MM.1S (cell line): ENCODE data around the gene HSF2.

Source experiments
- DNase-seq: peaks from one replicate; pipeline ENCODE4 v3.0.0-alpha.2; 2015
- H2AFZ ChIP-seq: fragments of 300-600 bp; sonication (generic); 2 replicates; pipeline ENCODE4 v1.6.0; 2016; ENCODE audit warnings: antibody characterized with exemption, low read length
- H3F3A ChIP-seq: fragments of 300-600 bp; sonication (generic); 2 replicates; pipeline ENCODE4 v1.6.1; 2016; ENCODE audit warnings: mild to moderate bottlenecking, antibody characterized with exemption, low read length, moderate library complexity, mixed read lengths; ENCODE audit not compliant: insufficient read depth
- H3K27ac ChIP-seq: fragments of 300-600 bp; sonication (generic); 2 replicates; pipeline ENCODE4 v1.5.1; 2016; ENCODE audit warnings: mild to moderate bottlenecking, low read length
- H3K27me3 ChIP-seq: fragments of 300-600 bp; sonication (generic); replicated peaks from 2 replicates; pipeline ENCODE4 v1.6.0; 2016; ENCODE audit warnings: low read length; ENCODE audit not compliant: insufficient read depth
- H3K36me3 ChIP-seq: fragments of 300-600 bp; sonication (generic); replicated peaks from 2 replicates; pipeline ENCODE4 v1.6.1; 2016; ENCODE audit warnings: mild to moderate bottlenecking, low read length, mixed read lengths; ENCODE audit not compliant: insufficient read depth
- H3K4me1 ChIP-seq: fragments of 300-600 bp; sonication (generic); 2 replicates; pipeline ENCODE4 v1.6.1; 2016; ENCODE audit warnings: low read length, mixed read lengths
- H3K4me2 ChIP-seq: fragments of 300-600 bp; sonication (generic); 2 replicates; pipeline ENCODE4 v1.6.0; 2016; ENCODE audit warnings: low read depth, low read length
- H3K4me3 ChIP-seq: fragments of 300-600 bp; sonication (generic); 2 replicates; pipeline ENCODE4 v1.5.1; 2016; ENCODE audit warnings: low read length, mixed read lengths
- H3K79me2 ChIP-seq: fragments of 300-600 bp; sonication (generic); 2 replicates; pipeline ENCODE4 v1.6.1; 2016; ENCODE audit warnings: mixed run types, low read length, mixed read lengths
- H3K9ac ChIP-seq: fragments of 300-600 bp; sonication (generic); 2 replicates; pipeline ENCODE4 v1.6.1; 2016; ENCODE audit warnings: low read length, mixed read lengths
- H3K9me2 ChIP-seq: fragments of 300-600 bp; sonication (generic); replicated peaks from 2 replicates; pipeline ENCODE4 v1.6.1; 2016; ENCODE audit warnings: mild to moderate bottlenecking, low read length, mixed read lengths; ENCODE audit not compliant: insufficient read depth
- H3K9me3 ChIP-seq: fragments of 300-600 bp; sonication (generic); replicated peaks from 2 replicates; pipeline ENCODE4 v1.6.1; 2016; ENCODE audit warnings: mild to moderate bottlenecking, low read length, mixed read lengths; ENCODE audit not compliant: insufficient read depth
- H4K20me1 ChIP-seq: fragments of 300-600 bp; sonication (generic); 2 replicates; pipeline ENCODE4 v1.6.1; 2016; ENCODE audit warnings: mild to moderate bottlenecking, low read length, moderate library complexity, mixed read lengths; ENCODE audit not compliant: insufficient read depth
- CTCF ChIP-seq: fragments of 300-600 bp; sonication (generic); IDR thresholded peaks from 2 replicates; pipeline ENCODE4 v1.5.1; 2016; ENCODE audit warnings: antibody characterized with exemption, low read length, mixed read lengths
- EZH2 ChIP-seq: fragments of 300-600 bp; sonication (generic); optimal IDR thresholded peaks from 2 replicates; pipeline ENCODE3; 2017; ENCODE audit warnings: low read depth, mild to moderate bottlenecking, antibody characterized with exemption, low read length, mixed read lengths
- EZH2phosphoT487 ChIP-seq: fragments of 300-600 bp; sonication (generic); IDR thresholded peaks from 2 replicates; pipeline ENCODE4 v1.6.1; 2018; ENCODE audit warnings: antibody characterized with exemption, low read length

HSF2 gene

GRCh38 chr6:122376246-122376645 is 23.2 kb upstream of the HSF2 start:
- TF ChIP-seq CTCF = no peak
- no peak for TF ChIP-seq EZH2phosphoT487
- no peak for TF ChIP-seq EZH2
- H3K27me3 ChIP-seq = no peaks in the 10 kb centered on the region
- no peak for DNase-seq
- no peaks in the 10 kb centered on the region for H4K20me1 ChIP-seq
- H3K4me1 ChIP-seq = no peaks in the 10 kb centered on the region
- H3K4me2 ChIP-seq = no peak overlapping the region
- no peak overlapping the region for H3K4me3 ChIP-seq
- no peak overlapping the region for H3K27ac ChIP-seq
- H3K36me3 ChIP-seq = no peaks in the 10 kb centered on the region
- H3K79me2 ChIP-seq = no peaks in the 10 kb centered on the region
- H3K9me2 ChIP-seq = no peaks in the 10 kb centered on the region
- no peaks in the 10 kb centered on the region for H3K9me3 ChIP-seq
- no peaks in the 10 kb centered on the region for H3F3A ChIP-seq
- no peak overlapping the region for H3K9ac ChIP-seq
- no peak overlapping the region for H2AFZ ChIP-seq

- no peak for TF ChIP-seq EZH2
- peak; percentile 78 for TF ChIP-seq CTCF
- no peak for TF ChIP-seq EZH2phosphoT487
- H3K4me2 ChIP-seq = no peak overlapping the region
- H3K79me2 ChIP-seq = no peaks in the 10 kb centered on the region
- no peak overlapping the region for H3K27ac ChIP-seq
- no peaks in the 10 kb centered on the region for H3K4me1 ChIP-seq
- H3K27me3 ChIP-seq = no peaks in the 10 kb centered on the region
- peak; percentile 53 for DNase-seq
- no peaks in the 10 kb centered on the region for H3K36me3 ChIP-seq
- no peak overlapping the region for H3K4me3 ChIP-seq
- no peaks in the 10 kb centered on the region for H3K9me3 ChIP-seq
- H2AFZ ChIP-seq = no peak overlapping the region
- H3K9me2 ChIP-seq = no peaks in the 10 kb centered on the region
- H4K20me1 ChIP-seq = no peaks in the 10 kb centered on the region
- no peaks in the 10 kb centered on the region for H3F3A ChIP-seq
- no peak overlapping the region for H3K9ac ChIP-seq
These were observed 17.8 kb upstream of the HSF2 start for GRCh38 chr6:122381494-122382265.

GRCh38 chr6:122385857-122386612 is 13.4 kb upstream of the HSF2 start:
- Histone ChIP-seq H3K9ac (no peak overlapping the region), H3K4me1 (no peaks in the 10 kb centered on the region), H3K4me2 (no peak overlapping the region), H3K79me2 (no peaks in the 10 kb centered on the region), H3K4me3 (no peak overlapping the region), H2AFZ (no peak overlapping the region), H3K9me2 (no peaks in the 10 kb centered on the region), H3K27ac (no peak overlapping the region), H3K27me3 (no peaks in the 10 kb centered on the region), H3F3A (no peaks in the 10 kb centered on the region), H3K9me3 (no peaks in the 10 kb centered on the region), H3K36me3 (no peaks in the 10 kb centered on the region), H4K20me1 (no peaks in the 10 kb centered on the region)
- no peak for DNase-seq
- no peak for TF ChIP-seq CTCF
- TF ChIP-seq EZH2 = no peak
- TF ChIP-seq EZH2phosphoT487 = no peak
